ENCODE results near the gene ZC3H7A.
A peak's percentile ranks its signal among the peaks of the same experiment; 100 is the strongest.

ZC3H7A gene

GRCh38 chr16:11797166-11797956 is at the start of gene ZC3H7A:
Gene ZC3H7A, minus strand, starts transcription at chr16:11797258. Its CDS starts 14,904 bp downstream, at chr16:11782354.
- H4K20me1 ChIP-seq (ENCODE audit: insufficient read depth, low read length): peaks cover 11% of the 10 kb centered on the region
- peaks cover 25% of the 10 kb centered on the region for H3F3A ChIP-seq (ENCODE audit: insufficient read depth, low read length)
- TF ChIP-seq CTCF (IDR thresholded peaks at IDR 0.05; ENCODE audit: low read length): peak; percentile 54
- TF ChIP-seq EZH2phosphoT487 (IDR thresholded peaks at IDR 0.05; ENCODE audit: low read length): no peak
- no peak for TF ChIP-seq EZH2 (optimal IDR thresholded peaks at IDR 0.05; ENCODE audit: low read depth, low read length)
- H2AFZ ChIP-seq (ENCODE audit: low read length): peak within 1 kb of the TSS; percentile 75
- no peaks in the 10 kb centered on the region; the same call in 1 of the 2 replicates for H3K36me3 ChIP-seq (replicated peaks; ENCODE audit: insufficient read depth, low read length)
- peak within 1 kb of the TSS; percentile 77 for H3K27ac ChIP-seq (ENCODE audit: low read length)
- no peaks in the 10 kb centered on the region for H3K9me2 ChIP-seq (replicated peaks; ENCODE audit: insufficient read depth, low read length)
- H3K4me1 ChIP-seq (ENCODE audit: low read length): peaks cover 19% of the 10 kb centered on the region
- H3K27me3 ChIP-seq (replicated peaks; ENCODE audit: insufficient read depth, low read length): no peaks in the 10 kb centered on the region
- peak within 1 kb of the TSS; percentile 100 for H3K4me2 ChIP-seq (ENCODE audit: low read depth, low read length)
- no peaks in the 10 kb centered on the region for H3K9me3 ChIP-seq (replicated peaks; ENCODE audit: insufficient read depth, low read length)
- peak; percentile 98 for DNase-seq
- peaks cover 72% of the 10 kb centered on the region for H3K79me2 ChIP-seq (ENCODE audit: low read length)
- H3K9ac ChIP-seq (ENCODE audit: low read length): peak within 1 kb of the TSS; percentile 96
- H3K4me3 ChIP-seq (ENCODE audit: low read length): peak within 1 kb of the TSS; percentile 86

GRCh38 chr16:11844499-11844898 is 47.4 kb upstream of the ZC3H7A start:
- peaks cover 41% of the 10 kb centered on the region for H3K36me3 ChIP-seq (replicated peaks; ENCODE audit: insufficient read depth, low read length)
- H2AFZ ChIP-seq (ENCODE audit: low read length): no peak overlapping the region
- H3K4me3 ChIP-seq (ENCODE audit: low read length): no peak overlapping the region
- no peak overlapping the region for H3K4me2 ChIP-seq (ENCODE audit: low read depth, low read length)
- DNase-seq: no peak
- no peaks in the 10 kb centered on the region for H3K9me3 ChIP-seq (replicated peaks; ENCODE audit: insufficient read depth, low read length)
- no peaks in the 10 kb centered on the region for H3F3A ChIP-seq (ENCODE audit: insufficient read depth, low read length)
- H3K27ac ChIP-seq (ENCODE audit: low read length): no peak overlapping the region
- no peak for TF ChIP-seq EZH2 (optimal IDR thresholded peaks at IDR 0.05; ENCODE audit: low read depth, low read length)
- TF ChIP-seq EZH2phosphoT487 (IDR thresholded peaks at IDR 0.05; ENCODE audit: low read length): no peak
- TF ChIP-seq CTCF (IDR thresholded peaks at IDR 0.05; ENCODE audit: low read length): no peak
- no peaks in the 10 kb centered on the region; the same call in 1 of the 2 replicates for H3K4me1 ChIP-seq (ENCODE audit: low read length)
- H4K20me1 ChIP-seq (ENCODE audit: insufficient read depth, low read length): peaks cover 12% of the 10 kb centered on the region
- peaks cover 81% of the 10 kb centered on the region for H3K79me2 ChIP-seq (ENCODE audit: low read length)
- H3K27me3 ChIP-seq (replicated peaks; ENCODE audit: insufficient read depth, low read length): no peaks in the 10 kb centered on the region
- no peaks in the 10 kb centered on the region for H3K9me2 ChIP-seq (replicated peaks; ENCODE audit: insufficient read depth, low read length)
- H3K9ac ChIP-seq (ENCODE audit: low read length): no peak overlapping the region

- H3K9ac ChIP-seq (ENCODE audit: low read length): no peak overlapping the region
- H3K9me2 ChIP-seq (replicated peaks; ENCODE audit: insufficient read depth, low read length): no peaks in the 10 kb centered on the region
- no peaks in the 10 kb centered on the region for H3F3A ChIP-seq (ENCODE audit: insufficient read depth, low read length)
- peaks cover 8% of the 10 kb centered on the region for H4K20me1 ChIP-seq (ENCODE audit: insufficient read depth, low read length)
- no peak overlapping the region for H3K27ac ChIP-seq (ENCODE audit: low read length)
- peaks cover 44% of the 10 kb centered on the region for H3K36me3 ChIP-seq (replicated peaks; ENCODE audit: insufficient read depth, low read length)
- TF ChIP-seq EZH2 (optimal IDR thresholded peaks at IDR 0.05; ENCODE audit: low read depth, low read length) (no peak), CTCF (IDR thresholded peaks at IDR 0.05; ENCODE audit: low read length) (no peak), EZH2phosphoT487 (IDR thresholded peaks at IDR 0.05; ENCODE audit: low read length) (no peak)
- H3K79me2 ChIP-seq (ENCODE audit: low read length): peaks cover 75% of the 10 kb centered on the region
- no peak overlapping the region for H3K4me3 ChIP-seq (ENCODE audit: low read length)
- no peak for DNase-seq
- no peak overlapping the region for H3K4me2 ChIP-seq (ENCODE audit: low read depth, low read length)
- no peaks in the 10 kb centered on the region; the same call in 1 of the 2 replicates for H3K4me1 ChIP-seq (ENCODE audit: low read length)
- no peaks in the 10 kb centered on the region for H3K9me3 ChIP-seq (replicated peaks; ENCODE audit: insufficient read depth, low read length)
- no peak overlapping the region for H2AFZ ChIP-seq (ENCODE audit: low read length)
- H3K27me3 ChIP-seq (replicated peaks; ENCODE audit: insufficient read depth, low read length): no peaks in the 10 kb centered on the region
These were observed 46.8 kb upstream of the ZC3H7A start for GRCh38 chr16:11843861-11844260.
